T-helper 1 cell treated with Interleukin-12 subunit alpha and Interleukin-12 subunit beta and Interleukin-4 antibody, amounts not matched to agents 30 μg/mL and 1 μg/mL, for 36 hours (primary cell): ENCODE measurements around the gene SIGLEC14.

ENCODE experiments used
- H3K27ac Mint-ChIP-seq: one replicate; pipeline ENCODE4 v1.8.0; 2021; ENCODE audit warnings: mild to moderate bottlenecking, mixed read lengths
- H3K27me3 Mint-ChIP-seq: one replicate; pipeline ENCODE4 v1.8.0; 2021; ENCODE audit warnings: low read depth, mixed read lengths
- H3K36me3 Mint-ChIP-seq: one replicate; pipeline ENCODE4 v1.8.0; 2021; ENCODE audit warnings: low read depth, mixed read lengths
- H3K4me1 Mint-ChIP-seq: one replicate; pipeline ENCODE4 v1.8.0; 2021; ENCODE audit warnings: low read depth, mixed read lengths
- H3K4me3 Mint-ChIP-seq: one replicate; pipeline ENCODE4 v1.8.0; 2021; ENCODE audit warnings: mild to moderate bottlenecking, moderate library complexity, mixed read lengths
- H3K9me3 Mint-ChIP-seq: one replicate; pipeline ENCODE4 v1.8.0; 2021; ENCODE audit warnings: mixed read lengths

Gene SIGLEC14

DNA sequence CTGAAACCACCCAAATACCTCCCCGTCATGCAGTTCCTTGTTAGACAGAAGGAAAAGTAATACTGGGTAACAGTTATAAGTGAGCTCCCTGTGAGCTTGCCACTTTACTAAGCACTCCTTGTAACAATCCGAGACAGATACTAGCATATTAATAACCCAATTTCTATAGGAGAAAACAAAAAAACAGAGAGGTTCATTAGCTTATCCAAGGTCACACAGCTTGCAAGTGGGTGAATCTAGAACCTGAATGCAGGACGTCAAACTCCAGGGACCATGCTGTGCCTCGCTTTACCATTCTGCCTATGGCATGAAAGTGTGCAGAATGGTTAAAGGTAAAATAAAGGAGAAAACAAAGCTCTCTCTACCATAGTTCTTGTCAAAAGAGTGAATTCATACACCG is 31.8 kb downstream of the SIGLEC14 start:
- no peaks in the 10 kb centered on the region for H3K36me3 Mint-ChIP-seq
- H3K27ac Mint-ChIP-seq: no peak overlapping the region
- peaks cover 8% of the 10 kb centered on the region for H3K9me3 Mint-ChIP-seq
- no peak overlapping the region for H3K4me3 Mint-ChIP-seq
- H3K27me3 Mint-ChIP-seq: peaks cover 7% of the 10 kb centered on the region
- H3K4me1 Mint-ChIP-seq: no peaks in the 10 kb centered on the region

DNA sequence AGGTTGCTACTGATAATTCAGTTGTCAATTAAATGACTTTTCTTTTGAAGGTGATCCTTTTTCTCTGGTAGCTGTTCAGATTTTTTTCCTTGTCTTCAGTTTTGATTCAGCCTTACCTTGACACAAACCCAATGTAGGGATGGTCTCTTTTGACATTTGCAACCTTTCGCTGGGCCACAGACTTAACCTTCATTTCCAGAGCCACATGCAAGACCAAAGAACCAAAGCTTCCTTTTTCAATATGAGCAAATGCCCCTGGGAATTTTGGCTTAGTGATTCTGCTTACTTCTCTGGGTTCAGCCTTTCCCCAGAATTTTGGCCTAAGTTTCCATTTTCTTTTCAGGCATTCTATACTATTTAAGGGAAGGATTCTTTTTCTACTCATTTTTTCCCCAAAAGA is 36.0 kb downstream of the SIGLEC14 start:
- no peak overlapping the region for H3K4me3 Mint-ChIP-seq
- no peaks in the 10 kb centered on the region for H3K36me3 Mint-ChIP-seq
- H3K4me1 Mint-ChIP-seq: peaks cover 7% of the 10 kb centered on the region
- no peak overlapping the region for H3K27ac Mint-ChIP-seq
- H3K9me3 Mint-ChIP-seq: peaks cover 8% of the 10 kb centered on the region
- no peaks in the 10 kb centered on the region for H3K27me3 Mint-ChIP-seq

GRCh38 chr19:51607920-51608562 is 38.6 kb downstream of the SIGLEC14 start:
- H3K36me3 Mint-ChIP-seq: no peaks in the 10 kb centered on the region
- peaks cover 6% of the 10 kb centered on the region for H3K9me3 Mint-ChIP-seq
- no peak overlapping the region for H3K4me3 Mint-ChIP-seq
- peaks cover 4% of the 10 kb centered on the region for H3K27me3 Mint-ChIP-seq
- peaks cover 7% of the 10 kb centered on the region for H3K4me1 Mint-ChIP-seq
- no peak overlapping the region for H3K27ac Mint-ChIP-seq

DNA sequence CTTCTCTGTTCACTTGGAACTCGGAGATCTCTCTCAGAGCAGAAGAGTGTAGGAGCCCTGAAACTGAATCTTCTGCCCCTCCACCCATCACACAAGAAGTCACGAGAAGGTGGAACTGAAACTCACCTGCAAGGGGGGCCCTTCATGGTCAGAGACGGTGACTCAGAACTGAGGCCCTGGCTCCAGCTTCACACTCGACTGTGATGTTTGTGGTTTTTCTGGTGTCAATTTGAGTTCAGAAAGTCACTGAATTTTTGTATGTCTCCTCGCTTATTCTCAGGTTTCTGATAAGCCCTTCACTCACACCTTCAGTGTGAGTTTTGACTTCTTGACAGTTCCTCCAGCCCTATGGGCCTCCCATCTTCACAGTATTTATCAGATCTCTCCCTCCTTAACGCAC is 39.5 kb downstream of the SIGLEC14 start:
- Mint-ChIP-seq H3K27me3 (peaks cover 11% of the 10 kb centered on the region), H3K9me3 (no peaks in the 10 kb centered on the region), H3K4me1 (peaks cover 7% of the 10 kb centered on the region), H3K27ac (no peak overlapping the region), H3K36me3 (no peaks in the 10 kb centered on the region), H3K4me3 (no peak overlapping the region)

DNA sequence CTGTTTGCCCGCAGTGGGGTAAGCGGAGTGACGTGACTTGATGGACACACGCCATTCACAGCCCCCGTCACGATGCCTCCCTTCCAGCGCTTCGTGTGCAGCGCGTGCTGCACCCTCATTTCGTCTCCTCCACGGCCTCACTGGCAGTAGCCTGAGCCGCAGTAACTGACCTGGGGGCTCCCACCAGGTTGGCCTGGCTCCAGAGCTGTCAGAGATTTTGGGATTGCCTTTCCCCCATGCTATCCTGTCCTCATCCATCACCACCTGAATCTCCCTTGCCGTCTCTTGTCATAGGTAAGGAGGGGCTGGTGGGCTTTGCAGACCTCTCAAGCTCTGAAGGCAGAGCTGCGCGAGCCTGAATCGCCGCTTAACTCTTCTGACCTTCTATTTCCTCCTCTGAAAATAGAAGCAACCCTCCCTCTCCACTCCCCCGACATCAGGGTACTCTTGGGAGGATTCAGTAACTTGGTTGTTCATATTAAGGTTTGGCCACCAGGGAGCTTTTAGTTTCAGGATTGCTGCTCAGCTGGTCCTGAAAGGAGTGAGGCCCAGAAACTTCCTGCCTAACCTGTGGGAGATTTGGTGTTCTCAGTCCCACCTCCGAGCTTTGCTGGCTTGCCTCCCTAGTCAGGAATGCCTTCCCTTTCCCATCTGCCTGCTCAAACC is 44.3 kb downstream of the SIGLEC14 start:
- Mint-ChIP-seq H3K27me3 (peaks cover 20% of the 10 kb centered on the region), H3K27ac (no peak overlapping the region), H3K4me1 (peaks cover 3% of the 10 kb centered on the region), H3K36me3 (no peaks in the 10 kb centered on the region), H3K4me3 (no peak overlapping the region), H3K9me3 (no peaks in the 10 kb centered on the region)

DNA sequence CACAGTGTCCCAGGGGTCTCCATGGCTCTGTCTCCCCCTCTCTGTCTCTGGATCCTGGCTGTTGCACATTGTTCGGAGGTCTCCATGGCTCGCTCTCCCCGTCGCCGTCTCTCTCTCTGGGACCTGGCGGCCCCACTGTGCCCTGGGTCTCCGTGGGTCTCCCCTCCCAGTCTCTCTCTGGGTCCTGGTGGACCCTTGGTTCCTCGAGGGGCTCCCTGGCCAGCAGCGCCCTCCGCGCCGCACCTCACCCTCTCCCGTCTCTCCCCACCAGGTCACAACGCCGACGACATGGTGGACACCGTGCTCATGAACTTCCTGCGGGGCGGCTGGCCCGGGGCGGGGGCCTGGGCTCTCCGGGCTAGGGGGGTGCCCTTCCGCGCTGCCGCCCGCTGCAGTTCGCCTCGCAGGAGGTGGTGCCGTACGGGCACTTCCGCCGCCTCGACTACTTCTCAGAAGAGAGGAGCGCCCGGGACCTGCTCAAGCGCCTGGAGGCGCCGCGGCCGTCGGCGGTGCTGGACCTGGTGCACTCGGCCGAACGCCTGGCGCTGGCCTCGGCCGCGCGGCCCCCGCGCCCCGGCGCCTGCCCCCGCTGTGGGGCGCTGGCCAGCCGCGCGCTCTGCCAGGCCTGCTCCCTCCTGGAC is 45.6 kb downstream of the SIGLEC14 start:
- Mint-ChIP-seq H3K36me3 (no peaks in the 10 kb centered on the region), H3K4me3 (no peak overlapping the region), H3K4me1 (no peaks in the 10 kb centered on the region), H3K27ac (no peak overlapping the region), H3K27me3 (peaks cover 20% of the 10 kb centered on the region), H3K9me3 (no peaks in the 10 kb centered on the region)

DNA sequence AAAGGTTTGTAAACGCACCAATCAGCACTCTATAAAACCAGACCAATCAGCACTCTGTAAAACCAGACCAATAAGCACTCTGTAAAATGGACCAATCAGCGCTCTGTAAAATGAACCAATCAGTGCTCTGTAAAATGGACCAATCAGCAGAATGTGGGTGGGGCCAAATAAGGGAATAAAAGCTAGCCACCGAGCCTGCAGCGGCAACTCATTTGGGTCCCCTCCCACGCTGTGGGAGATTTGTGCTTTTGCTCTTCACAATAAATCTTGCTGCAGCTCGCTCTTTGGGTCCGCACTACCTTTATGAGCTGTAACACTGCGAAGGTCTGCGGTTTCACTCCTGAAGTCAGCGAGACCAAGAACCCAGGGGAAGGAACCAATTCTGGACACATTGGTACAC is 47.5 kb downstream of the SIGLEC14 start:
- H3K36me3 Mint-ChIP-seq: peaks cover 1% of the 10 kb centered on the region
- H3K4me1 Mint-ChIP-seq: peaks cover 7% of the 10 kb centered on the region
- no peaks in the 10 kb centered on the region for H3K9me3 Mint-ChIP-seq
- H3K27ac Mint-ChIP-seq: no peak overlapping the region
- no peak overlapping the region for H3K4me3 Mint-ChIP-seq
- H3K27me3 Mint-ChIP-seq: peaks cover 20% of the 10 kb centered on the region

- Mint-ChIP-seq H3K36me3 (peaks cover 2% of the 10 kb centered on the region), H3K27ac (no peak overlapping the region), H3K9me3 (no peaks in the 10 kb centered on the region), H3K4me1 (peaks cover 12% of the 10 kb centered on the region), H3K4me3 (no peak overlapping the region), H3K27me3 (peaks cover 19% of the 10 kb centered on the region)
Observed at GRCh38 chr19:51598159-51598915, 48.3 kb downstream of the SIGLEC14 start.

- Mint-ChIP-seq H3K4me3 (peak overlapping the region; percentile 93), H3K27ac (no peak overlapping the region), H3K9me3 (no peaks in the 10 kb centered on the region), H3K27me3 (peaks cover 8% of the 10 kb centered on the region), H3K4me1 (peaks cover 14% of the 10 kb centered on the region), H3K36me3 (peaks cover 3% of the 10 kb centered on the region)
Observed at GRCh38 chr19:51595190-51596175, 51.1 kb downstream of the SIGLEC14 start.

- Mint-ChIP-seq H3K4me3 (peak overlapping the region; percentile 93), H3K9me3 (peaks cover 3% of the 10 kb centered on the region), H3K27me3 (peaks cover under 1% of the 10 kb centered on the region), H3K36me3 (peaks cover 4% of the 10 kb centered on the region), H3K4me1 (peaks cover 14% of the 10 kb centered on the region), H3K27ac (peak overlapping the region; percentile 75)
Observed at GRCh38 chr19:51594774-51595109, 51.9 kb downstream of the SIGLEC14 start.

GRCh38 chr19:51593969-51594773 is 52.5 kb downstream of the SIGLEC14 start:
- peak overlapping the region; percentile 75 for H3K27ac Mint-ChIP-seq
- no peaks in the 10 kb centered on the region for H3K27me3 Mint-ChIP-seq
- peak overlapping the region; percentile 93 for H3K4me3 Mint-ChIP-seq
- H3K9me3 Mint-ChIP-seq: peaks cover 8% of the 10 kb centered on the region
- peaks cover 9% of the 10 kb centered on the region for H3K36me3 Mint-ChIP-seq
- H3K4me1 Mint-ChIP-seq: peaks cover 14% of the 10 kb centered on the region

DNA sequence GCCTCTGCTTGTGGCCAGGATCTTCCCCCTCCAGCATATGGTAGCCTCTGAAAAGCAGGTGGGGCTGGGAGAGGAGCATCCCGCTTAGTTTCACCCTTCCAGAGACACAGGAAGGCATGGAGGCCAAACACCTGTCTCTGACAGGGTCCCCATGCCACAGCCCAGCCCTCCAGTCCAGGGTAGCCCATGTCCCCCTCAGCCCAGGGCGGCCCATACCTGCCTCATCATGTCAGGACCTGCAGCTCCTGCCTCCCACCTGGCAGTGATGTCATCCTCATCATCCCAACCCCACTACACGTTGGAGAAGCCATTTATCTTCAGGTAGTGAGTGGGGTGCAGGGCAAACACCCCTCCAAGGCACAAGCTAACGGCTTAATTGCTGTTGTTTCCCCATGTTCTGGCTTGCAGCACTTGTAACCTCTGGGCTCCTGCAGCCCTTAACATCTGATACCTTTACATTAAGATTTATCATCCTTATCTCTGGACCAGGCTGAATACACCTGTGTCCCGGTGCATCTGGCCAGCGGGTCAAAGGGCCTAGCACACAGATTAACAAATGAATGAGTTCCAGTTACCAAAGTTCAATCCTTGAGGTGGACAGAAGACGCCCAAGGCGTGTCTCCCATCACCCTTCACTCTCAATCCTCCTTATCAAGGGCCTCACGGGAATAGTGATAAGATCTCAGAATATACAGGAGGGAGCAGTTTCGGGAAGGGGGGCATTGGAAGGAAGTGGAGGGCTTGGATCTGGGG is 53.3 kb downstream of the SIGLEC14 start:
- Mint-ChIP-seq H3K9me3 (peaks cover 15% of the 10 kb centered on the region), H3K27ac (peak overlapping the region; percentile 75), H3K4me1 (peaks cover 14% of the 10 kb centered on the region)

More for the DNA sequence above, 53.3 kb downstream of the SIGLEC14 start:
- Mint-ChIP-seq H3K36me3 (peaks cover 13% of the 10 kb centered on the region), H3K27me3 (no peaks in the 10 kb centered on the region), H3K4me3 (peak overlapping the region; percentile 93)
